ENCODE measurements around the gene BARD1.
"Not testable (repeated sequence)": the region's sequence is repeated elsewhere in the genome, so short reads cannot be mapped to it uniquely, and the experiment has no call there.

GRCh38 chr2:214683557-214683956 is 125.9 kb downstream of the BARD1 start:
- not testable (repeated sequence) for TF ChIP-seq CTCF, POLR2A (IDR thresholded peaks at IDR 0.05)
